HG03342 (cell line): ENCODE measurements around the gene ZNF132.
"Not testable (repeated sequence)": the region's sequence is repeated elsewhere in the genome, so short reads cannot be mapped to it uniquely, and the experiment has no call there.

ENCODE experiments used
- ATAC-seq: cut with Tn5 transposase; IDR thresholded peaks from one replicate; pipeline ENCODE4 v1.9.1; 2021; ENCODE audit warnings: mild to moderate bottlenecking, moderate library complexity; ENCODE audit not compliant: unreplicated experiment

ZNF132 gene

DNA sequence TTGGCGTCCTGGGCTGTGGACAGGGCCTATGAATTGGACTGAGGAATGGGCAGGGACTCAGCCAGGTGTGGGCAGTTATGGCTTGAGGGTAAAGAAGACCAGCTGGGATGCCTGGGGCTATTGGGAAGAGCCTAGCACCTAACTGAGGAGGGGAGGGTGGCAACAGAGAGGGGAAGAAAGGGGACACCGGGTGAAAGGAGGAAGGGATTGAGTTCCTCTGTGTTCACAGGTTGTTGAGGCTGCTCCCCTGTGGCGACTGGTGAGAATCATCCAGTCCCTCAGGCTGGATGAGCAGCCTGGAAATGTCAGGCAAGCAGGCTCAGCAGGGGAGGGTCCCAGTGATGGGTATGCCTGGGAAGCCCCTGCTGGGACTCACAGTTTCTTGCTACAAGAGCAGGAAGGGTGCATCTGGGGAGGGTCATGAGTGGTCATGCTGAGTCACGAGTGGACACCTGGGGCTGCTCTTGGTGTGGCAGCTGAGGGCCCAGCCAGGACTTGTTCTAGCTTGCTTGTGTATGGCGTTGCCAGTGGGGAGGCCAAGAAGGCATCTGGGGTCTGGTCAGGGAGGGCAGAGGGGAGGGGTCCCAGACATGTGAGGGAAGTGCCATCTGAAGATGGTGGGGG lies 28.4 kb upstream of the ZNF132 start:
- no peak for ATAC-seq

DNA sequence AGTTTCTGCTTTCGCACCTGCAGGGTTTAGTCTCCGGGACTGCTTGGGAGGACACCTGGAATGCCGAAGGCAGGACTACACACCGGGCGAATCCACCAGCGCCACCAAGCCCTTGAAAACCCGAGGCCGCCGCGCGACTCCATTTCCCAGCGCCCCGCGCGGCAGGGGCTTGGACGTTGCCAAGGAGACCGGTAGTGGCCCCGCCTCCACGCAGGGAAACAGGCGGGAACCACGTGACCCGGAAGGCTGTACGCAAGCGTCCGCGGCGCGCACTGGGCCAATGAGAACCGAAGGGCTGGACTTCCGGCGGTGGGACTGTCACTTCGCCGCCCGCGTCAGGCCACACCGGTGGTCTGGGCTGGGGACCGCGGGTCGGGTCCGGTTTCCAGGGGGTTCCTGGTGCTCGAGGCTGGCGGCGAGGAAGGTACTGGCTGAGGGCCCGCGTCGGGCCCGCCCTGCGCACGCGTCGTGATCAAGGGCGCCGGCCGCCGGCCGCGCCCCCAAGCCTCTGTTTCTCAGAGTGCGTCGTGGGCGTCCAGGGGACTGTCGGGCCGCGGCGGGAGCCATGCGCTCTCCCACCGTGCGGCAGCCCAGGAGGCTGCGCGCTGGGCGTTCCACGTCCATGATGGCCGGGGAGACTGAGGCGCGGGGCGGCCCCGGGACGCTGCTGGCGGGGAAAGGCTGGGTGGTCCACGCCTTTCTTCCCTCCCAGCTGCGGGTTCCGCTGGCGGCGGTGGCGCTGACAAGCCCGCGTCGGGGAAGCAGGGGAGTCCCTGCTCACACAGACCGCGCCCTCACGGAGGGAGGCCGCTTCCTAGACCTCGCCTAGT lies 27.0 kb upstream of the ZNF132 start, which contains the start of gene ZNF324:
ZNF324 (plus strand) TSS at position 321 of the 830 bp plus-strand sequence. CDS start 2,106 bp downstream, outside the sequence.
- peak; percentile 89 for ATAC-seq

DNA sequence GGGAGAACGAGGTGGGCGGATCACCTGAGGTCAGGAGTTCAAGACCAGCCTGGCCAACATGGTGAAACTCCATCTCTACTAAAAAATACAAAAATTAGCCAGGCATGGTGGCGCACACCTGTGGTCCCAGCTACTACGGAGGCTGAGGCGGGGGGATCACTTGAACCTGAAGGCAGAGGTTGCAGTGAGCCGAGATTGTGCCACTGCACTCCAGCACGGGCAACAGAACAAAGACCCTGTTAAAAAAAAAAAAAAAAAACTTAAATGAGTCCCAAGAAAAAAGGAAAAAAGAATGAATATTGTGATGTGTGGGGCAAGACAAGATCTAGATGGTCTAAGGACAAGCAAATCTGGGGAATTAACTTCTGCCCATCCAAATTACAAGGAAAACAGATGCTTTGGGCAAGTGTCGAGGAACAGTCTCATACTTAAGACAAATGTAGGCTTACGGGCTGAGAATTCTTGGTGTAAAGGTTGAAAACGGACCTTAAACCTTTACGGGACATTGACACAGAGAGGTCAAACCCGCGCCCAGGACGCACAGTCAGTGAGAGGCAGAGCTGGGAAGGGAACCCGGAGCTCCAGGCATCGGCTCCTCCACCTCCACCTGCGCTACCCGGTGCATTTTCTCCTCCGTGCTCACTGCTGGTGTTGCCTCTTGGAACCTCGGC lies 26.3 kb upstream of the ZNF132 start:
- ATAC-seq: no peak

DNA sequence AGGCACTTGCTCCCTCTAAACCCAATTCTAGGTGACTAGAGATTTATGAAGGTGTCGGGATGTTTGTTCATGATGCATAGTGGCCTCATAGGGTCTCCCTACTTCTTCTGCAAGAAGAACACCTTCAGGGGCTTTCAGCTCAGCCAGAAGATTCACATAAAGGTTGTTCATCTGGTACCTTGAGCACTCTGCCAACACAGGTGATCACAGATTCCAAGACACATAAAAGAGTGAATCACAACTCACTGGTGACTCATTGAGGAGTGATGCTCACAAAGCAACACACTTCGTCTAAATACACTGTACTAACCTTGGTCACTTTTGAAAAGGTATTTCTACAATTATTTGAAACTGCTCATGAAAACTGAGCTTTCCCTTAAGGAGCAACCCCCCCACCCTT lies 20.1 kb upstream of the ZNF132 start:
- ATAC-seq: no peak

DNA sequence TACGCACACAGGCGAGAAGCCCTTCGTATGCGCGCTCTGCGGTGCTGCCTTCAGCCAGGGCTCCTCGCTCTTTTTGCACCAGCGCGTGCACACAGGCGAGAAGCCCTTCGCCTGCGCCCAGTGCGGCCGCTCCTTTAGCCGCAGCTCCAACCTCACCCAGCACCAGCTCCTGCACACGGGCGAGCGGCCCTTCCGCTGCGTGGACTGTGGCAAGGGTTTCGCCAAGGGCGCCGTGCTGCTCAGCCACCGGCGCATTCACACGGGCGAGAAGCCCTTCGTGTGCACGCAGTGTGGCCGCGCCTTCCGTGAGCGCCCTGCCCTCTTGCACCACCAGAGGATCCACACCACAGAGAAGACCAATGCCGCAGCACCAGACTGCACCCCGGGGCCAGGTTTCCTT lies 16.2 kb upstream of the ZNF132 start:
- no peak for ATAC-seq

DNA sequence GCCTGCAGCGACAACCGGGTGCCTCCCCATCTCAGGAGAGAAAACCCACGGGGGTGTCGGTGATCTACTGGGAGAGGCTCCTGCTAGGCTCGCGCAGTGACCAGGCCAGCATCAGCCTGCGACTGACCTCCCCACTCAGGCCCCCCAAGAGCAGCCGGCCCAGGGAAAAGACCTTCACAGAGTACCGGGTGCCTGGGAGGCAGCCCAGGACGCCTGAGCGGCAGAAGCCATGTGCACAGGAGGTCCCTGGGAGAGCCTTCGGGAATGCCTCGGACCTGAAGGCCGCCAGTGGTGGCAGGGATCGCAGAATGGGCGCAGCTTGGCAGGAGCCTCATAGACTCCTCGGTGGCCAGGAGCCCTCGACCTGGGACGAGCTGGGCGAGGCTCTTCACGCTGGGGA lies 15.4 kb upstream of the ZNF132 start:
- ATAC-seq: no peak

DNA sequence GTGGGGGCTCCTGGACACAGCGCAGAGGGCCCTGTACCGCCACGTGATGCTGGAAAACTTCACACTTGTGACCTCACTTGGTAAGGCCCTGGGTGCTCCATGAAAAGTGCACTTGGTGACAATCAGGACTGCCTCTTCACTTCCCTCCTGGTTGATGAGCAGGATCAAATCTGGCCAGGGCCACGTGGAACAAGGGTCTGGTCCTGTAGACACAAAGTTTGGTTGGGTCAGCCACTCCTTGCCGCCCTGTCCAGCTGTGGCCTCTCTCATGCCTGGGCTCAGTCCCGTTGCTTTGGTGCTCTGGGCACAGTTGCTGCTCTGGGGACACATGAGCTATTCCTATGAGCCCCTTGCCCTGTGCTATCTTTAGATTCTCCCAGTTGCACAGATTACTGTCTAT lies 13.8 kb upstream of the ZNF132 start:
- ATAC-seq: no peak

DNA sequence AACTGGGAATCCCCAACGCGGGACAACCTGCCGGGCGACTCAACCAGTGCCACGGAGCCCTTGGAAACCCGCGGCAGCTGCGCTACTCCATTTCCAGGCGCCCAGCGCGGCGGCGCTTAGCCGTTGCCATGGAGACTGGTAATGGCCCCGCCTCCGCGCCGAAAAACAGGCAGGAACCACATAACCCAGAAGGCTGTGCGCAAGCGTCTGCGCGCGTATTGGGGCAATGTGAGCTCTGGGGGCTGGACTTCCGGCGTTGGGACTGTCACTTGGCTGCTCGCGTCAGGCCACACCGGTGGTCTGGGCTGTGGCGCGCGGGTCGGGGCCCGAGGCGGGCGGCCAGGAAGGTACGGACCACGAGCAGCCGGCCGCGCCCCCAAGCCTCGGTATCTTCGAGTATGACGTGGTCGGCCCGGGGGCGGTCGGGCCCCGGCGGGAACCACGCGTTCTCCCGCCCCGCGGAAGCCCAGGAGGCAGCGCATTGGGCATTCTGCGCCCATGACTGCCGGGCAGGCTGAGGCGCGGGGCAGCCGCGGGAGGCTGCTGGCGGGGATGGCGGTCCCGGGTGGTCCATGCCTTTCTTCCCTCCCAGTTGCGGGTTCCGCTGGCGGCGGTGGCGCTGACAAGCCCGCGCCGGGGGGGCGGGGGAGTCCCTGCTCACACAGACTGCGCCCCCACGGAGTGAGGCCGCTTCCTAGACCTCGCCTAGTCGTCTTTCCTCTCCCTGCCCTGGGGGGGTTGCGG lies 11.6 kb upstream of the ZNF132 start, which contains the start of gene ZNF324B:
ZNF324B (plus strand) TSS at position 265 of the 744 bp plus-strand sequence. CDS start 2,080 bp downstream, outside the sequence.
- ATAC-seq: peak; percentile 94

DNA sequence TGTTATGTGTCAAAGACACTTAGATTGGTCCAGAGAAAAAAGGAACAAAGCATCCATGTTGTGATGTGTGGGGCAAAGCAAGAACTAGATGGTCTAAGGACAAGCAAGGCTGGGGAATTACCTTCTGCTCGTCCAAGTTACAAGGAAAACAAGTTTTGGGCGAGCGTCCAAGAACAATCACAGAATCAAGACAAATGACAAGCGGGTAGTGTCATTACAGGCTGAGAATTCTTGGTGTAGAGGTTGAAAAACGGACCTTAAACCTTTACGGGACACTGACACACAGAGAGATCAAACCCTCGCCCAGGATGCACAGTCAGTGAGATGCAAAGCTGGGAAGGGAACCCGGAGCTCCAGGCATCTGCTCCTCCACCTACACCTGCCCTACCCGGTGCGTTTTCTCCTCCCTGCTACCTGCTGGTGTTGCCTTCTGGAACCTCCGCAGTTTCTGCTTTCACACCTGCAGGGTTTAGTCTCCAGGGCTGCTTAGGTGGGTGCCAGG lies 11.0 kb upstream of the ZNF132 start:
- ATAC-seq: no peak

DNA sequence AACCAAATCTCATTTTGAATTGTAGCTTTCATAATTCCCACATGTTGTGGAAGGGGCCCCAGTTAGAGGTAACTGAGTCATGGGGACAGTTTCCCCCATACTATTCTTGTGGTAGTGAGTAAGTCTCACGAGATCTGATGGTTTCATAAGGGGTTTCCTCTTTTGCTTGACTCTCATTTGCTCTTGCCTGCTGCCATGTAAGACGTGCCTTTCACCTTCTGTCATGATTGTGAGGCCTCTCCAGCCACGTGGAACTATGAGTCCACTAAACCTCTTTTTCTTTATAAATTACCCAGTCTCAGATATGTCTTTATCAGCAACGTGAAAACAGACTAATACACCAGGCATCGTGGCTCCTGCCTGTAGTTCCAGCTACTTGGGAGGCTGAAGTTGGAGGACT lies 10.0 kb upstream of the ZNF132 start:
- not testable (repeated sequence) for ATAC-seq

DNA sequence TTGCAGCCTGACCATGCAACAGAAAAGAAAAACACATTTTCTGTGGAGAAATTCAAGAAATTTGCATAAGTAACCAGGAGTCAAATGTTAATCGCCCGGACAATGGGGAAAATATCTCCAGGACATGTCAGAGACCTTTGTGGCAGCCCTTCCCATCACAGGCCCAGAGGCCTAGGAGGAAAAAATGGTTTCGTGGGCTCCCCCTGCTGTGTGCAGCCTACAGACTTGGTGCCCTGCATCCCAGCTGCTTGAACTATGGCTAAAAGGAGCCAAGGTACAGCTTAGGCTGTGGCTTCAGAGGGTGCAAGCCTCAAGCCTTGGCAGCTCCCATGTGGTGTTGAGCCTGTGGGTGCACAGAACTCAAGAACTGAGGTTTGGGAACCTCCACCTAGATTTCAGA lies 8.9 kb upstream of the ZNF132 start:
- ATAC-seq: not testable (repeated sequence)

DNA sequence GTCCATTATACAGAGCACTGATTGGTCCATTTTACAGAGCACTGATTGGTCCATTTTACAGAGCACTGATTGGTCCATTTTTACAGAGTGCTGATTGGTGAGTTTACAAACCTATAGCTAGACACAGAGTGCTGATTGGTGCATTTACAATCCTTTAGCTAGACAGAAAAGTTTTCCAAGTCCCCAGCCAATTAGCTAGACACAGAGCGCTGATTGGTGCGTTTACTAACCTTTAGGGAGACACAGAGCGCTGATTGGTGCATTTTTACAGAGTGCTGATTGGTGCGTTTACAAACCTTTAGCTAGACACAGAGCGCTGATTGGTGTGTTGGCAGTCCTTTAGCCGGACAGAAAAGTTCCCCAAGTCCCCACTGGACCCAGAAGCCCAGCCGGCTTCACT lies 3.0 kb upstream of the ZNF132 start:
- not testable (repeated sequence) for ATAC-seq

DNA sequence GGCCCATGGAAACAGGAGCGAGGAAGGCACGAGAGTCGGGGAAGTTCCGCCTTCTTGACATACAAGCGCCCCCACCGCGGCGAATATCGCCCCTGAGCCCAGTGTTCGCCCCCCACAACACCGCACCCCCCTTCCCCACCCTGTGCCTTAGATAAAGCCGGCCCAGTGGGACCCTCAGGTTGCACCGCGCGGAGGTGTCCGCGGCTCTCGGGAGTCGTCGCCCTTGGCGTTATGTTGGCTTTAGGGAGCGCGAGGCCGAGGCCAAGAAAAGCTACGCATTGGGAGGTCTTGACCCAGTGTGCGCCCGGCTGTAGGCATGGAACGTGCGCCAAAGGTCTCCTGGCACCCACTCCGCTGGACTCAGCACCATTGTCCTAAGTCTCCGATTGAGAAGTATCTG lies 603 bp upstream of the ZNF132 start:
- ATAC-seq: no peak

DNA sequence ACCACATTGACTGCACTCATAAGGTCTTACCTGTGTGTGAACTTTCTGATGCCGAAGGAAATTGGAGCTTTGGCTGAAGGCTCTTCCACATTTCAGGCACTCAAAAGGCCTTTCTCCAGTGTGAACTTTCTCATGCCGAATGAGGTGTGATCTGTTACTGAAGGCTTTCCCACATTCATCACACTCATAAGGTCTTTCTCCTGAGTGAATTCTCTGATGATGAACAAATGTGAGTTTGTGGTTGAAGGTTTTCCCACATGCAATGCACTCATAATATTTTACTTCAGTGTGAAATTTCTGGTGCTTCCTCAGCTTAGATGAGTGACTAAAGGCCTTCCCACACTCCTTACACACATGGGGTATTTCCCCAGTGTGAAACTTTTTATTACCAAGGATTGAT lies 5.7 kb downstream of the ZNF132 start:
- ATAC-seq: no peak

DNA sequence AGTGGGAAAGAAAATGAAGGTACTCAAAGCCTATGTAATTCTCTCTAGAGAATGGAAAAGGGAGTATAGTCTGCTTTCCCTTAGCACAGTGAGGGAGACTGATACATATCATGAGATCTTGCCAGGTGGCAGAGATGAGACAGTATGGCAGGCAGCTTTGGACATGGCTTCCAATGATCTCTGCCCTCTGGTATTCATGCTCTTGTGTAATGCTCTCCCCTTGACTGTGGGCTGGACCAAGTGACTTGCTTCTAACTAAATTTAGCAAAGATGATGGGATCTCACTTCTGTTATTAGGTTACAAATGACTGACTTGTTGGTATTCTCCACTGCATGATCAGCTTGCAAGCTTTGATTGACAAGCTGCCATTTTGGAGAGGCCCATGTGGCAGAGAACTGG lies 10.2 kb downstream of the ZNF132 start:
- ATAC-seq: no peak

DNA sequence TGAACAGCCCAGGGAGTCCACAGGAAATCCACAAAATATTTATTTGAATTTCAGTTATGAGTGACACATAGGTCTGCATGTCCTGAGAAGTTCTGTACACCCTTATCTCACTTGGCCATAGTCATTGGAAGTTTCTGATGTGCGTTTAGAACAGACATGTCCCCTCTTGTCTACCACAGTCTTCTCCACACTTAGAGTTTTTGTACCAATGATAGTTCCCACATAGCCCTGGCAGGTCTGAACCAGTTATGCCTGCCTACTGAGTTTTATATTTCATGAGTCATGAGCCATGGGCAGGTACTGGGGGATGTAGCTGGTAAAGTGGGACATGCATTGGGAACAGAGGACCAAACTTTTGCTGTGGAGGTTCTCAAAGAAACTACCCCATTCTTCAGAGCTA lies 11.3 kb downstream of the ZNF132 start:
- no peak for ATAC-seq

DNA sequence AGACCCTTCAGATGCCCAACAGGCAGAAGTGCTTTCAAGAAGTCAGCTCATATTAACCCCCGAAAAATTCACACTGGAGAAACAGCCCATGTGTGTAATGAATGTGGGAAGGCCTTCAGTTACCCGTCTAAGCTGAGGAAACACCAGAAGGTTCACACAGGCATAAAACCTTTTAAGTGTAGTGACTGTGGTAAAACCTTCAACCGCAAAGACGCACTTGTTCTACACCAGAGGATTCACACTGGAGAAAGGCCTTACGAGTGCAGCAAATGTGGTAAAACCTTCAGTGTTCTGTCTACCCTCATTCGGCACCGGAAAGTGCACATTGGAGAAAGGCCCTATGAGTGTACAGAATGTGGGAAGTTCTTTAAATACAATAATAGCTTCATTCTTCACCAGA lies 22.9 kb downstream of the ZNF132 start:
- ATAC-seq: no peak

DNA sequence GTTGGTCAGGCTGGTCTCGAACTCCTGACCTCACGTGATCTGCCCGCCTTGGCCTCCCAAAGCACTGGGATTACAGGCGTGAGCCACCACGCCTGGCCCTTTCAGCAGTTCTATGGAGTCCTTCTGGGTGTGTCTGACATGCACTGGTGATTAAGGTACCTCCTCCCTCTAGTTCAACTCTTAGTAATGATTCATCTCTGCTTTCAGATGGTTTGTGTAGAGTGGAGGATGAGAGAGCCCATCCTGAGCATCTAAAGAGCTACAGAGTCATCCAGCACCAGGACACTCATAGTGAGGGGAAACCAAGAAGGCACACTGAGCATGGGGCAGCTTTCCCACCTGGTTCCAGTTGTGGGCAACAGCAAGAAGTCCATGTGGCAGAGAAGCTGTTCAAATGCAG lies 23.3 kb downstream of the ZNF132 start:
- ATAC-seq: no peak

DNA sequence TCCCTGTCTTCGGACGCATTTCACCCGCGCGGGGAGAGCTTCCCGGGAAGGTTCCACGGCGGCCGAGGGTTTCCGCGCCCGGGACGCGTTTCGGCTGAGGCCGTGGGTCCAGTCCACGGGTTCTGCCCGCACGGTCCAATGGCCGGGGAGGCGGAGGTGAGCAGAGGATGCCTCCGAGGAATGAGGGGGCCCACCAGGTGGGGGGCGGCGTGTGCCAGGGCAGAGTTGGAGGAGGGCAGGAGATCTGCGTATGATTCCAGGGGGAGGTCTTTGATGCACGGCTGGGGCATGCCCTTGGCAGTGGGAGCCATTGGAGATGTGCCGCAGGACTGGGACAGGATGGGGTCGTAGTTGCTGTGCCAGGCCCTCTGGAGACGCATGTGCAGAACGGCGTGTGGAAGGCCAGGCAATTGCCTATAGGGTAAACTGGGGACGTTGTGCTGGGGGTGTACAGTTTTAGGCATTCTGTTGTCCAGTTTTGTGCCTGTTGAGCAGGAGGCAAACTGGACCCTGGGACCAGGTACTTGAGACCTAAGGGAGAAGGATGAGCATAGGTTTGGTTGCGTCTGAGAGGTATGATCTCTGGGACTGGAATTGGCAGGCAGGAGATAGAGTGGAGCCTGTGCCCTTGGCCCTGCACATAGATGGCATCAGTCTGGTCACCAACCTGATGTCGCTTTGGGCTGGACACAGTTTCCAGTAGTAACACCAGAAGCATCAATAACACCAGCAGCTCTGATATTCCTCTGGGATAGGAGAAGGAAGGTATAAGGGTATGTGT lies 30.8 kb downstream of the ZNF132 start:
- no peak for ATAC-seq
